HTERT RPE-1 (cell line): ENCODE data around the gene ZDHHC14.

Experiments used
- in situ Hi-C: fragments of 300-500 bp; cut with MboI; formaldehyde crosslinking; loops from 4 replicates; pipeline ENCODE4 v1.14.3; 2020; ENCODE audit warnings: low sequenced_read_pairs

The ZDHHC14 gene

GRCh38 chr6:157631838-157632614 is 251.0 kb downstream of the ZDHHC14 start:
- in situ Hi-C loops, result no loop called here

DNA sequence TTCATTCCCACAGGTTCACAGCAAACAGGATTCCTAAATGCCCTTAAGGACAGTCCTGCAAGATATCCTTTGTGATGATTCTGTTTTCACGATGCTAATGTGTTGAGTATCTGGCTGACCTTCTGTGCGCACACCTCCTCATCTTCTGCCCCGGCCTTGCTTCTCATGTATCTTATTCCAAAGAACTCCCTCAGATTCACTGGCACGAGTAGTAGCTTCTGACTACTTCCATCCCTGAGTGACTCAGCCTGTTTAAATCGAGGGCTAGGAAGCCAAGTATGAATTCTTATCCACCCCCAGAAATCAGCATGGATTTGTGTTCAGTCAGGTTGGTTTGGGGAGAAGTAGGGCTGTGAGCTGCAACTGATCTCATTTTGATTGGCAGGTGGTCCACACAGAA is 251.8 kb downstream of the ZDHHC14 start:
- in situ Hi-C loops, result no loop called here

DNA sequence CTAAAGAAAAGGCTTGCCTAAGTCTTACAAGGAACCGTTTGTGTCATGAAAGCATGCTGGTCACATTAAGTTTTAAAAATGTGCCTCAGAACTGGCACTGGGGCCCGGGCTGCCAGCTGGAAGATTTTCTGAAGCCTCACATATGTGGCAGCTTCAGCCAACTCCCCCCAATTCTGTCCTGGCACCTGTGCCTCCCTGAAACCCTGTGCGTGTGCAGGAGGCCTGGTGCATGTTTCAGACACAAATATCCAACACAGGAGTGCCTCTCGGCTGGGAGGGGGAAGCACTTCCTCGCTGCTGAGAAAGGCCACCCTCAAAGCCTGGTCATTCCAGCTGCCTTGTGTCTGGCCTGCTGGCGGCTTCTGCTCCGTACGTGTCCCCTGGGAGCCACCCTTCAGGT is 253.6 kb downstream of the ZDHHC14 start:
- in situ Hi-C loops, result no loop called here

- in situ Hi-C loops, result no loop called here
These were observed 254.6 kb downstream of the ZDHHC14 start for GRCh38 chr6:157635388-157636244.

DNA sequence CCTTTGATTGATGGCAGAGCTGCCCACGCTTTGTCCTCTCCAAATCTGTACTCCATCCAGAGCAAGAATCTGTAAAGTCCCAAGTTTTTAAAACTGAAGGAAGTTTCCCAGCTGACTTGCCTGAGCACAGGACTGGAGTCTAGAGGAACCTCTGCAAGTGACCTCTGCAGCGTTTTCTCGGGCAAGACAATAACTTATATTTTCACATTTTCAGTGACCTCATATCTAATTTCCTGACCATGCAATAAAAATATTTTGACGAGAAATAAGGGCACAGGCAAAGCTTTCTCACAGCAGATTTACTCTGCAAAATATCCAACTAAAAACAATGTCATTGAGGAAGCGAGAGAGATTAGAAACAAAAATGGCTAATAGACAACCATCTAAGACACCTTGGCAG is 256.5 kb downstream of the ZDHHC14 start:
- in situ Hi-C loops, result no loop called here

DNA sequence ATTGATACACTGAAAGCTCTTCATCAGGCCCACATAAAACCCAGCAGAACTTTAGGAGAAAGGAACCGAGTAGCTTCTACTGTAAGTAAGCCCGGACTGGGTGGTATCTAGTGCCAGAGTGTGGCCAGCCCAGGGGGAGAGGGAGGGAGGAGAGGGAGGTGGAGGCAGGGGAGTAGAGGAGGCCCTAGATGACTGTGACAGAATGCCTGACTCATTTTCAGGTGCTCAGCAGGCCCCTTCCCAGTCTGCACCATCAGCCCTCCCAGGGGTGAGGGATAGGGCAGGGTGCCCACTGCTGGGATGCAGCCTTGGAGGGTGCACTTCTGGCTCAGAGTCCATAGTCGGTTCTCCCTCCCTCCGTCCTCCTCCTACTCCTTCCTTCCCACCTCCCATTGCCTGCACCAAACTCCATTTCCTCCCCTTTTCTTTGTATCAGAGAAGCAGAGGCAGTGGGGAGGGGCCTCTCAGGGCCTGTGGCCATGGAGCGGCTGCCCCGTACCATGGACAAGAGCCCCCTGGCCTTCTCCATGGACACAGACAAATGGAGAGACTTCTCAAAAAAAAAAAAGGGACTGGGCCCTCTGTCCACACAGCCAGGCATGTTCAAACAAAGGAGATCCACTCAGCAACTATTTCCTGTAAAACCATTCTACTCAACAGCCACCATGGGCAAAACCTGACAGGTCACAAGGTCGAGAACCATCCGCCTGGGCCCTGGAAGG is 257.1 kb downstream of the ZDHHC14 start:
- in situ Hi-C loops, result no loop called here

DNA sequence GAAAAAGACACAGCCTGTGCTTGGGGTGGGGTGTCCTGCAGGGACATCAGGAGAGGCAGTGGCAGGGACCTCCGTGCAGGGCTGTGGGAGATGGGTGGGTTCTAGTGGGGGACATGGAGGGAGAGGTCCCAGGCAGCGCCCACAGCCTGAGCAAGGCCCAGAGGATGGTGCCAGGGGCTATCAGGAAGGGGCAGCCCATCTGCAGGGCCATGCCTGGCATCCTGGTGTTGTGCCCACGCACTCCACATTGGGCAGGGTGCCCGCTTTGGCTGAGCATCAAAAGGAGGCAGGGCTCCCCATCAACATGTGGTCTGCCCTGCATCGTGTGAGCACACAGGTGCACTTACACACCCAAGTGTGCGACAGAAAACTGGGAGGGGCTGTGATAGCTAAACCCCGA is 257.8 kb downstream of the ZDHHC14 start:
- in situ Hi-C loops, result no loop called here

DNA sequence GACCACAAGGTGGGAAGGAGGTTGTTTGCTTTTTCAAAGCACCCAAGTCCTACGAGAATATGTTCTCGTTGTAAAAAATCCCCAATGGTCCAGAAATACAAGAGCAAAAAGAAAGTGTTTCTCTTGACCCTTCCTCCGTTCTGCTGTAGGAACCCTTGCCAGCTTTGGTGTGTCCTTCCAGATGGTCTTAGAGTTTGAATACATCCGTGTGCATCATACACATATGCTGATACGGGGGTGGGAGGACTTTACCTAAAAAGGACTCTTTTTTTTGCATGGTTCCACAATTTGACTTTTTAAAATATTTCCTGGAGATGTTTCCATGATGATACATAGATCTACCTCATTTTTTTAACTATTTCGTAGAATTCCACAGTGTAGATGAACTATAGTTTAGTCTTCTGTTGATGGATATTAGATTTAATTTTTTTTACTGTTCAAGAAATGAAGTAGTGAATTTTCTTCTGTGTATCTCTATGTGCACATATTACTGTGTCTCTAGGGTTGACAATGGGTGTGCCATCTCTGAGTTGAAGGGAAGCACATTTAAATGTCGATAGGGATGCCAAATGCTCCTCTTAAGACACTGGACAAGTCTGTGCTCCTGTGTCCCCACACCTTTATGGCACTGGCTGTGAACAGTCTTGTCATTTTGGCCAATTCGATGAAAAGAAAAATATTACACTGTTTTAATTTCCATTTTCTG is 259.9 kb downstream of the ZDHHC14 start:
- in situ Hi-C loops, result no loop called here

DNA sequence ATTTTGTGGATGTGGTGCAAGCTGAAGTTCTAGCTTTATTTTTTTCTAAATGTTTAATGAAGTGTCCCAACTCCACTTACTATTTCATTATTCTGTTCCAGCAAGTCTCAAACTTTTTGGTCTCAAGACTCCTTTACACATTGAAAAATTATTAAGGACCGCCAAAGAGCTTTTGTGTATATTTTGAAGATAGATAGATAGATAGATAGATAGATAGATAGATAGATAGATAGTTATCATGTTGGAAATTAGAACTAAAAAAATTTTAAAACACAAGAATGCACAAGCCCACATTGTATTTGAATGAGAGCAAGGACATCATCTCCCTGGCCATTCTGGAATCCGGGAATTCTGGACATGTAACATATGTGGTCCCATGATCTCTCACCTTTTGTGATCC is 260.8 kb downstream of the ZDHHC14 start:
- in situ Hi-C loops, result no loop called here

DNA sequence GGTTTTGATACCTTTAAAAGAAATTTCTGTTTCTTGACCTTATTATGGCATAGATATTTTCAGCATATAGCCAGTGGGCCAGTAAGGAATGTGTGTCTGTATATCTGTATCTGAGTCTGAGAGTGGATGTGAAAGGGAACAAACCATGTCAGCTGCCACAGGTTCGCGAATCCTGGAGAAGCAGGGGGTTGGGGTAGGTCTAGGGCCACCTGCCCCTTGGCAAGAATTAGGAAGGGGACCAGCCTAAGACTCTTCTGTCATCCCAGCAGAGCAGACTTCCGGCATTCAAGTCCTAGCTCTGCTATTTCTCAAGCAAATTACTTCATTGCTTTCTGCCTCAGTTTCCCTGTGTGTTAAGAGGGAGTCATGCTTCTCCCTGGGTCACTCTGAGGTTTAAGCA is 261.7 kb downstream of the ZDHHC14 start:
- in situ Hi-C loops, result no loop called here

- in situ Hi-C loops, result no loop called here
These were observed 263.2 kb downstream of the ZDHHC14 start for GRCh38 chr6:157644043-157644810.

GRCh38 chr6:157645201-157645795 is 264.3 kb downstream of the ZDHHC14 start:
- in situ Hi-C loops, result no loop called here

GRCh38 chr6:157646012-157646411 is 265.0 kb downstream of the ZDHHC14 start:
- in situ Hi-C loops, result no loop called here

- in situ Hi-C loops, result no loop called here
These were observed 266.4 kb downstream of the ZDHHC14 start for GRCh38 chr6:157647261-157647915.

- in situ Hi-C loops, result no loop called here
These were observed 267.6 kb downstream of the ZDHHC14 start for GRCh38 chr6:157648561-157648960.

- in situ Hi-C loops, result no loop called here
These were observed 268.6 kb downstream of the ZDHHC14 start for GRCh38 chr6:157649311-157650260.

DNA sequence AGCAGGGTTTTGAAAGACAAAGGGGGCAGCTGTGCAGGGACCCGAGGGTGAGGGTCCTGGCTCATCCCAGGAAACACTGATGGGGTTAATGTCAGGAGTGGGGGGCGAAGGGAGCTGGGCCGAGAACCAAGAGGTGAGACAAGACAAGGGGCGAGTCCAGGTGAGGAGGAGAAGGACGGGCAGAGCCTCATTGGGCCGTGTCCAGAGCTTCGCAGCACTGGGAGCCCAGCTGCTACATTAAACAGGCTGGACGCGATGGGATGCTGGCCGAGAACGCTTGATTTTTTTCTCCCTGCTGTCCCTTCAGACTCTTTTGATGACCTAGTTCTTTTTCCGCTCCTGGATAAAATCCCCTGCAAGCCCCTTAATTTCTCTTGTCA is 269.3 kb downstream of the ZDHHC14 start:
- in situ Hi-C loops, result no loop called here

DNA sequence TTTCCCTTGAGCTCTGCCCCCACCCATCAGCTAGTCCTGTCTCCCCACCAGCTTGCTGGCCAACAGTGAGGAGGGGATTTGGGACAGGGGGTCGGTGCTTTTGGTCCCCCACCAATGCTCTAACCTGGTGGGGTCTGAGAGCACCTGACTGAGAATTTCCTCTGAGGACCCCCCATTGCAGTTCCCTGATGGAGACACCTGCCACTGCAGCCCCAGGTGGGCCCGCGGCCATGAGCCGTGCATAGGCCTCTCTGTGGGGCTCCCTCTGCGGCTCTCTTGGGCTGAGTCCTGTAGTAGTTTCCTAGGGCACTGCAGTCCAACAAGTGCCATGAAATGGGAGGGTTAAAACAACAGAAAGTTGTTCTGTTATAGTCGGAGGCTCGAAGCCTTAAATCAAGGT is 269.8 kb downstream of the ZDHHC14 start:
- in situ Hi-C loops, result no loop called here
